Neural progenitor cell (in vitro differentiated cells): ENCODE results near the gene CST11. TPM values are rescaled to one million over a fixed set of nuclear protein-coding genes. Genes with fewer than 3 reads are reported as not detected.
A peak's percentile ranks its signal among the peaks of the same experiment; 100 is the strongest.

ENCODE experiments used
- DNase-seq: peaks from one replicate; pipeline ENCODE4 v3.0.0-alpha.2; 2016; ENCODE audit warnings: low spot score
- H2AFZ ChIP-seq: fragments of 200-600 bp; sonication (generic); replicated peaks from 2 replicates; pipeline ENCODE4 v1.6.1; 2016; ENCODE audit warnings: antibody characterized with exemption
- H3F3A ChIP-seq: fragments of 200-600 bp; sonication (generic); 2 replicates; pipeline ENCODE4 v1.6.1; 2016; ENCODE audit warnings: antibody characterized with exemption, low read depth
- H3K27ac ChIP-seq: fragments of 200-600 bp; sonication (generic); 2 replicates; pipeline ENCODE4 v1.5.1; 2016; ENCODE audit warnings: mild to moderate bottlenecking
- H3K27me3 ChIP-seq: fragments of 200-600 bp; sonication (generic); 2 replicates; pipeline ENCODE4 v1.6.1; 2016; ENCODE audit warnings: mild to moderate bottlenecking, moderate library complexity
- H3K36me3 ChIP-seq: fragments of 200-600 bp; sonication (generic); 2 replicates; pipeline ENCODE4 v1.5.1; 2016
- H3K4me1 ChIP-seq: fragments of 200-600 bp; sonication (generic); 2 replicates; pipeline ENCODE4 v1.6.1; 2016; ENCODE audit warnings: mixed run types
- H3K4me2 ChIP-seq: fragments of 200-600 bp; sonication (generic); 2 replicates; pipeline ENCODE4 v1.6.1; 2016
- H3K4me3 ChIP-seq: fragments of 200-600 bp; sonication (generic); 2 replicates; pipeline ENCODE4 v1.5.1; 2016
- H3K79me2 ChIP-seq: fragments of 200-600 bp; sonication (generic); 2 replicates; pipeline ENCODE4 v1.6.1; 2016; ENCODE audit warnings: low read depth
- H3K9ac ChIP-seq: fragments of 200-600 bp; sonication (generic); 2 replicates; pipeline ENCODE4 v1.6.1; 2016
- H3K9me3 ChIP-seq: fragments of 200-600 bp; sonication (generic); 2 replicates; pipeline ENCODE4 v1.5.1; 2016; ENCODE audit warnings: low read depth
- H4K20me1 ChIP-seq: fragments of 200-600 bp; sonication (generic); 2 replicates; pipeline ENCODE4 v1.6.1; 2016; ENCODE audit warnings: low read depth
- H3K27ac Mint-ChIP-seq: 3 replicates; pipeline ENCODE4 v1.8.0; 2021; ENCODE audit warnings: mixed read lengths
- H3K27me3 Mint-ChIP-seq: 2 replicates; pipeline ENCODE4 v1.8.0; 2022; ENCODE audit warnings: low read depth, mild to moderate bottlenecking, inconsistent platforms, moderate library complexity, mixed read lengths; ENCODE audit not compliant: insufficient read depth
- H3K36me3 Mint-ChIP-seq: 3 replicates; pipeline ENCODE4 v1.8.0; 2021; ENCODE audit warnings: mixed read lengths
- H3K4me1 Mint-ChIP-seq: 3 replicates; pipeline ENCODE4 v1.8.0; 2021; ENCODE audit warnings: mixed read lengths
- H3K4me3 Mint-ChIP-seq: 3 replicates; pipeline ENCODE4 v1.8.0; 2021; ENCODE audit warnings: mild to moderate bottlenecking, moderate library complexity, mixed read lengths
- H3K9me3 Mint-ChIP-seq: 3 replicates; pipeline ENCODE4 v1.8.0; 2020; ENCODE audit warnings: mixed read lengths
- EZH2 ChIP-seq: fragments of 200-600 bp; sonication (generic); IDR thresholded peaks from 2 replicates; pipeline ENCODE4 v1.6.1; 2017; ENCODE audit warnings: antibody characterized with exemption, mild to moderate bottlenecking, moderate library complexity
- EZH2phosphoT487 ChIP-seq: fragments of 200-600 bp; sonication (generic); IDR thresholded peaks from 2 replicates; pipeline ENCODE4 v1.6.1; 2017; ENCODE audit warnings: antibody characterized with exemption
- total RNA-seq: library from RNA; depleted of rRNA; stranded (reverse); fragments of >200 nt; gene quantifications from 2 replicates; pipeline ENCODE4 v1.2.3, GENCODE V29; 2015; ENCODE audit warnings: low replicate concordance
- TF ChIP-seq, protein P1 (sequence below): fragments of 200-600 bp; sonication (generic); IDR thresholded peaks from 2 replicates; pipeline ENCODE4 v1.5.1; 2017; ENCODE audit warnings: antibody characterized with exemption, mild to moderate bottlenecking

Gene CST11
- total RNA-seq, 1 donor from 2014 or later = not detected

GRCh38 chr20:23449421-23449820 is 3.3 kb downstream of the CST11 start:
- H3K36me3 Mint-ChIP-seq = no peaks in the 10 kb centered on the region

GRCh38 chr20:23448167-23448566 is 4.5 kb downstream of the CST11 start:
- no peaks in the 10 kb centered on the region for H3F3A ChIP-seq
- no peak overlapping the region for H2AFZ ChIP-seq
- H3K4me3 Mint-ChIP-seq = no peak overlapping the region
- DNase-seq = no peak
- H3K4me1 ChIP-seq = peaks cover 3% of the 10 kb centered on the region
- no peak overlapping the region for H3K9ac ChIP-seq
- no peaks in the 10 kb centered on the region for H3K9me3 Mint-ChIP-seq
- H3K27me3 ChIP-seq = no peaks in the 10 kb centered on the region
- H3K79me2 ChIP-seq = no peaks in the 10 kb centered on the region
- H4K20me1 ChIP-seq = no peaks in the 10 kb centered on the region
- H3K4me2 ChIP-seq = no peak overlapping the region
- TF ChIP-seq EZH2phosphoT487 (no peak), EZH2 (no peak)
- TF ChIP-seq, protein P1, sequence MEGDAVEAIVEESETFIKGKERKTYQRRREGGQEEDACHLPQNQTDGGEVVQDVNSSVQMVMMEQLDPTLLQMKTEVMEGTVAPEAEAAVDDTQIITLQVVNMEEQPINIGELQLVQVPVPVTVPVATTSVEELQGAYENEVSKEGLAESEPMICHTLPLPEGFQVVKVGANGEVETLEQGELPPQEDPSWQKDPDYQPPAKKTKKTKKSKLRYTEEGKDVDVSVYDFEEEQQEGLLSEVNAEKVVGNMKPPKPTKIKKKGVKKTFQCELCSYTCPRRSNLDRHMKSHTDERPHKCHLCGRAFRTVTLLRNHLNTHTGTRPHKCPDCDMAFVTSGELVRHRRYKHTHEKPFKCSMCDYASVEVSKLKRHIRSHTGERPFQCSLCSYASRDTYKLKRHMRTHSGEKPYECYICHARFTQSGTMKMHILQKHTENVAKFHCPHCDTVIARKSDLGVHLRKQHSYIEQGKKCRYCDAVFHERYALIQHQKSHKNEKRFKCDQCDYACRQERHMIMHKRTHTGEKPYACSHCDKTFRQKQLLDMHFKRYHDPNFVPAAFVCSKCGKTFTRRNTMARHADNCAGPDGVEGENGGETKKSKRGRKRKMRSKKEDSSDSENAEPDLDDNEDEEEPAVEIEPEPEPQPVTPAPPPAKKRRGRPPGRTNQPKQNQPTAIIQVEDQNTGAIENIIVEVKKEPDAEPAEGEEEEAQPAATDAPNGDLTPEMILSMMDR = no peak
- no peak overlapping the region for H3K27ac ChIP-seq
- no peak overlapping the region for H3K4me3 ChIP-seq
- peaks cover 6% of the 10 kb centered on the region for H3K27me3 Mint-ChIP-seq
- H3K27ac Mint-ChIP-seq = no peak overlapping the region
- H3K36me3 Mint-ChIP-seq = no peaks in the 10 kb centered on the region
- peaks cover 10% of the 10 kb centered on the region for H3K4me1 Mint-ChIP-seq
- H3K36me3 ChIP-seq = no peaks in the 10 kb centered on the region
- no peaks in the 10 kb centered on the region for H3K9me3 ChIP-seq

More at GRCh38 chr20:23449421-23449820, 3.3 kb downstream of the CST11 start:
- Mint-ChIP-seq H3K9me3 (no peaks in the 10 kb centered on the region), H3K27me3 (peaks cover 6% of the 10 kb centered on the region), H3K27ac (no peak overlapping the region), H3K4me1 (peaks cover 10% of the 10 kb centered on the region), H3K4me3 (no peak overlapping the region)
- H3K27me3 ChIP-seq = no peaks in the 10 kb centered on the region
- H3K9ac ChIP-seq = no peak overlapping the region
- no peak overlapping the region for H2AFZ ChIP-seq
- TF ChIP-seq EZH2phosphoT487 (no peak), EZH2 (no peak)
- TF ChIP-seq, protein P1 = no peak
- no peak for DNase-seq
- H3K9me3 ChIP-seq = no peaks in the 10 kb centered on the region
- no peak overlapping the region for H3K4me3 ChIP-seq
- H3K36me3 ChIP-seq = no peaks in the 10 kb centered on the region
- no peaks in the 10 kb centered on the region for H3K79me2 ChIP-seq
- H3F3A ChIP-seq = no peaks in the 10 kb centered on the region
- peaks cover 3% of the 10 kb centered on the region for H3K4me1 ChIP-seq
- no peak overlapping the region for H3K27ac ChIP-seq
- no peaks in the 10 kb centered on the region for H4K20me1 ChIP-seq
- no peak overlapping the region for H3K4me2 ChIP-seq

DNA sequence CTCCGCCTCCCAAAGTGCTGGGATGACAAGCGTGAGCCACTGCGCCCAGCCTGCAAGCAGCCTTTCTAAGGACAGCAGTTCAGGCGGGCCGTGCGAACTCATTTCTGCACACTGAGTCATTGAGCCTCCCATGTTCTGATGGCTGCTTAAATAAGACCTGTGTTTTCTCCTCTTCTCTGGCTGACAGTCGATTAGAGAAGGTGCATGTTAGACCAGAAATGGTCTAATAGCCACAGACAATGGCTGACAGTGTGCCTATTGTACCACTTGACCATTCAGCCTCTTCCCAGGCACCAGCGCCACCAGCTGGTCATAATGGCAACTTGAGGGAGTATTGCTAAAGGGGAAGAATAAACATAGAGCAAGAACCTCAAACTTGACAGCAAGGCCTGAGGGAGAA is 6.2 kb downstream of the CST11 start:
- Histone ChIP-seq H2AFZ (no peak overlapping the region), H3K27ac (no peak overlapping the region), H3K36me3 (no peaks in the 10 kb centered on the region), H3K9me3 (no peaks in the 10 kb centered on the region), H3K4me3 (no peak overlapping the region), H3K4me1 (peaks cover 2% of the 10 kb centered on the region), H4K20me1 (no peaks in the 10 kb centered on the region), H3K27me3 (no peaks in the 10 kb centered on the region), H3F3A (no peaks in the 10 kb centered on the region), H3K79me2 (no peaks in the 10 kb centered on the region), H3K9ac (no peak overlapping the region), H3K4me2 (no peak overlapping the region)
- Mint-ChIP-seq H3K4me1 (peaks cover 6% of the 10 kb centered on the region), H3K9me3 (no peaks in the 10 kb centered on the region), H3K4me3 (no peak overlapping the region), H3K27ac (no peak overlapping the region), H3K36me3 (no peaks in the 10 kb centered on the region), H3K27me3 (peaks cover 6% of the 10 kb centered on the region)
- TF ChIP-seq, protein P1 = peak; percentile 89
- TF ChIP-seq EZH2phosphoT487 = no peak
- peak; percentile 86 for DNase-seq
